Pancreas (tissue), 10 donors: Measurements from ENCODE around the gene NARF. TPM values are rescaled to one million over a fixed set of nuclear protein-coding genes. Genes with fewer than 3 reads are reported as not detected.

ENCODE experiments used
- ATAC-seq, 4 donors: fragments of 200-7000 bp; cut with Tn5 transposase; one replicate each; pipeline versions ENCODE4 v1.8.0 to v1.9.1; 2020; ENCODE audit warnings: mild to moderate bottlenecking in 4 of 4, moderate library complexity in 4 of 4
- DNase-seq, 6 donors: peaks; one replicate each; pipeline ENCODE4 v3.0.0-alpha.2; 2020
- FAIRE-seq: peaks from 2 replicates; lab custom pipeline; 2012; peaks lifted over from hg19 to GRCh38; lab: Jason Lieb, UNC
- H3K27ac ChIP-seq, 4 donors: fragments of 200-600 bp; sonication (generic); 1 replicate in 3 of 4; 2 replicates in 1 of 4; pipeline versions ENCODE4 v1.5.0 to v1.8.0; 2020
- H3K27me3 ChIP-seq, 4 donors: fragments of 200-600 bp; one replicate each; pipeline ENCODE4 v1.8.0; 2021
- H3K36me3 ChIP-seq, 3 donors: fragments of 200-600 bp; sonication (generic) in 1 of 3; one replicate each; pipeline versions ENCODE4 v1.5.0 to v1.8.0; 2020 to 2021
- H3K4me1 ChIP-seq, 3 donors: fragments of 200-600 bp; one replicate each; pipeline ENCODE4 v1.8.0; 2021
- H3K4me3 ChIP-seq, 4 donors: fragments of 200-600 bp; sonication (generic) in 2 of 4; one replicate each; pipeline versions ENCODE4 v1.5.0 to v1.8.0; 2020 to 2021
- H3K9me3 ChIP-seq, 4 donors: fragments of 200-600 bp; one replicate each; pipeline ENCODE4 v1.8.0; 2021
- WGBS, 2 donors: extraction: QIAGEN DNeasy Blood & Tissue Kit; methylation state at CpG; one replicate each; pipeline ENCODE4 v1.1.7; 2013; 5-methylcytosine and 5-hydroxymethylcytosine counted together
- intact Hi-C, 3 donors: fragments of 100-400 bp; cut with DNase I; formaldehyde crosslinking; loops; one replicate each; pipeline versions ENCODE4 v1.11.1 to v1.14.2; 2022
- polyA plus RNA-seq, 2 donors: library from polyadenylated mRNA; stranded (reverse); fragments of 200-250 nt; gene quantifications; one replicate each; pipeline ENCODE4 v1.2.3, GENCODE V29; 2013
- total RNA-seq, 6 donors: library from RNA; stranded (reverse); fragmentation: NEBNext Ultra II Directional in 4 of 6; extraction: Animal tissue kit (Norgen Biotek cat#: 25700) in 4 of 6; gene quantifications; one replicate each; pipeline versions ENCODE4 v1.2.1 to v1.2.4, GENCODE V29; 2021 to 2023
- TF ChIP-seq, protein P1 (sequence below), 4 donors: fragments of 200-600 bp; sonication (generic) in 3 of 4; IDR thresholded peaks; one replicate each; pipeline versions ENCODE4 v1.5.0 to v1.8.0; 2021; ENCODE audit warnings: antibody characterized with exemption in 4 of 4
- donor health status: healthy with polysubstance abuse.
- donor health status: DM: no; HTN: no; CAD: no; lungs with moderate emphysema.
- donor health status: DM: no; HTN: no; CAD: no.
- donor health status: control.
- donor health status: control.
- donor health status: Bipolar disorder and iron deficiency.
- donor health status: DM: yes; HTN: yes; CAD: no.
- donor health status: DM: no; HTN: no; CAD: no.
- donor health status: DM: no; HTN: no; CAD: no.
- donor health status: DM: yes; HTN: yes; CAD: no.

Gene NARF
- total and polyA plus RNA-seq, 8 donors: 21.3 to 96.9 (median 34.1) TPM

DNA sequence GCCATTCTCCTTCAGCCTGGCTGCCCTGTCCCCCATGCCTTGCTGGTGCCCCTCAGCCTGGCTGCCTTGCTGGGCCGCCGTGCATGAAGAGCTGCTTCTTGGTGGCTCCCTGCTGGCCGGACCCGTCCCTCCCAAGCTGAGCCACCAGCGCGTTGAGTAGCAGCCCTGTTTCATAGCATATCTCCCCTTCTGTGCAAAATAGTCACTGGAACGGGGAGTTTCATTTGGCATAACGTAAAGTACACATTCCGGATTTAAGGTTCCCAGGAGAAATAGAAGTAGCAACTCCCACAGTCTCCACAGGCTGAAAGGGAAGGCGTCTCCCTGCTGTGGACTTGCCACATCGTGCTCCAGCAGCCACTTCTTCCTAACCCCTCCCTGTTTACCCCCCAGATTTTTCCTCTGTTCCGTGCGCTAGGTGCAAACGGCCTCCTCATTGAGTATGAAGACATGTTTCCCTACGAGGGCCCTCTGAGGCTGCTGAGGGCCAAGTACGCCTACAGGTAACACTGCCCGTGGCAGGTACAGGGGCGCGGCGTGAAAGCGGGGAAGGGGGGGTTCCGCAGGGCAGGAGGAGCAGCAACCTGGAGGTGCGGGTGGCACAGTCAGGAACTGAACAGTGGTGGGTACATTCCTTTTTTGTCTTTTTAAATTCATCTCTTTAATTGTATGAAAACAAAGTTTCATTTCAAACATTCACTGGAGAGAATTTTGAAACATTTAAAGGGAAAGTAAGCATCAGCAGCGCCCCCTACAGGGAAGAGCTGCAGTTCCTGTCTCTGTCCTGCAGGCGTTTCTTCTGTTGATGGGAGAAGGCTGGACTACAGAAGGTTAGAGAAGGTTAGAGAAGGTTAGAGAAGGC lies 34.3 kb upstream of the NARF start:
- ATAC-seq: peak in 2 of 4 donors; percentile 52 to 64
- DNase-seq: no peak
- Histone ChIP-seq H3K9me3 (no peaks in the 10 kb centered on the region), H3K27me3 (no peaks in the 10 kb centered on the region), H3K27ac (no peak overlapping the region), H3K36me3 (no peaks in the 10 kb centered on the region), H3K4me1 (peaks cover 0 to 6% (median 3%) of the 10 kb centered on the region in 3 donors), H3K4me3 (no peak overlapping the region)
- FAIRE-seq: no peak
- WGBS, 2 donors: 86 to 88% methylated on average over 25 of the region's 25 CpGs
- TF ChIP-seq, protein P1, sequence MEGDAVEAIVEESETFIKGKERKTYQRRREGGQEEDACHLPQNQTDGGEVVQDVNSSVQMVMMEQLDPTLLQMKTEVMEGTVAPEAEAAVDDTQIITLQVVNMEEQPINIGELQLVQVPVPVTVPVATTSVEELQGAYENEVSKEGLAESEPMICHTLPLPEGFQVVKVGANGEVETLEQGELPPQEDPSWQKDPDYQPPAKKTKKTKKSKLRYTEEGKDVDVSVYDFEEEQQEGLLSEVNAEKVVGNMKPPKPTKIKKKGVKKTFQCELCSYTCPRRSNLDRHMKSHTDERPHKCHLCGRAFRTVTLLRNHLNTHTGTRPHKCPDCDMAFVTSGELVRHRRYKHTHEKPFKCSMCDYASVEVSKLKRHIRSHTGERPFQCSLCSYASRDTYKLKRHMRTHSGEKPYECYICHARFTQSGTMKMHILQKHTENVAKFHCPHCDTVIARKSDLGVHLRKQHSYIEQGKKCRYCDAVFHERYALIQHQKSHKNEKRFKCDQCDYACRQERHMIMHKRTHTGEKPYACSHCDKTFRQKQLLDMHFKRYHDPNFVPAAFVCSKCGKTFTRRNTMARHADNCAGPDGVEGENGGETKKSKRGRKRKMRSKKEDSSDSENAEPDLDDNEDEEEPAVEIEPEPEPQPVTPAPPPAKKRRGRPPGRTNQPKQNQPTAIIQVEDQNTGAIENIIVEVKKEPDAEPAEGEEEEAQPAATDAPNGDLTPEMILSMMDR (IDR thresholded peaks at IDR 0.05): peak in 3 of 4 donors; percentile 14 to 49 (median 43)
- intact Hi-C loops: no loop called here

DNA sequence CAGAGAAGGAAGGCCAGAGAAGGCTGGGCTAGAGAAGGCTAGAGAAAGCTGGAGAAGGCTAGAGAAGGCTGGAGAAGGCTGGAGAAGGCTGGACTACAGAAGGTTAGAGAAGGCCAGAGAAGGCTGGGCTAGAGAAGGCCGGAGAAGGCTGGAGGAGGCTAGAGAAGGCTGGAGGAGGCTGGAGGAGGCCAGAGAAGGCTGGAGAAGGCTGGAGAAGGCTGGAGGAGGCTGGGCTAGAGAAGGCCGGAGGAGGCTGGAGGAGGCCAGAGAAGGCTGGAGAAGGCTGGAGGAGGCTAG lies 33.7 kb upstream of the NARF start:
- Histone ChIP-seq H3K9me3 (no peaks in the 10 kb centered on the region), H3K4me1 (no peaks in the 10 kb centered on the region), H3K27me3 (no peaks in the 10 kb centered on the region), H3K4me3 (no peak overlapping the region), H3K36me3 (no peaks in the 10 kb centered on the region), H3K27ac (no peak overlapping the region)
- TF ChIP-seq, protein P1 (IDR thresholded peaks at IDR 0.05): no peak
- intact Hi-C loops: no loop called here
- no peak for ATAC-seq
- WGBS, 2 donors: 95 to 100% methylated on average over 2 of the region's 2 CpGs
- no peak for FAIRE-seq
- DNase-seq: no peak

- DNase-seq: peak in 1 of 6 donors; percentile 28
- WGBS, 2 donors: 96 to 98% methylated on average over 3 of the region's 3 CpGs
Observed at GRCh38 chr17:82428546-82428945, 30.0 kb upstream of the NARF start.

DNA sequence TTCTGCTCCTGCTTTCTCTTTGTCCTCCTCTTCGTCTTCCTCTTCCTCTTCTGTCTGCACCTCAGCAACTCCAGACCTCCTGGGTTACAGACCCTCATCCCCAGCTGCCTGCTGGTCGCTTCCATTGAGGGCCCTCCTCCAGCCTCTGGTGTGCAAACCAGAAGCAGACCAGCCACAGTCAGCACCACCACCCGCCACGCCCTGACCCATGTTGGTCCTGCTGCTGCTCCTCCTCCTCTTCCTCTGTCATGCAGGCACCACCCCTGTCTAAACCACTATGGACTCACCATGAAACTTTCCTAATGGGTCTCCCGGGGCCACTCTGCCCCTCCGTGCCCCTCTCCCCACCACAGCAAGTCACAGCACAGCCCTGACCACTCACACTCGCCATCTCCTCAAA lies 28.7 kb upstream of the NARF start:
- no peaks in the 10 kb centered on the region for H3K4me1 ChIP-seq
- H3K27ac ChIP-seq: no peak overlapping the region
- no peaks in the 10 kb centered on the region for H3K36me3 ChIP-seq
- ATAC-seq: no peak
- no peak for FAIRE-seq
- no peaks in the 10 kb centered on the region for H3K9me3 ChIP-seq
- TF ChIP-seq, protein P1 (IDR thresholded peaks at IDR 0.05): no peak
- H3K27me3 ChIP-seq: no peaks in the 10 kb centered on the region
- H3K4me3 ChIP-seq: no peak overlapping the region
- intact Hi-C loops: no loop called here
- WGBS, 2 donors: 82 to 85% methylated on average over 7 of the region's 7 CpGs
- DNase-seq: peak in 1 of 6 donors; percentile 30

More at GRCh38 chr17:82428546-82428945, 30.0 kb upstream of the NARF start:
- H3K4me1 ChIP-seq: no peaks in the 10 kb centered on the region
- TF ChIP-seq, protein P1 (IDR thresholded peaks at IDR 0.05): no peak
- no peak overlapping the region for H3K27ac ChIP-seq
- intact Hi-C loops: no loop called here
- no peaks in the 10 kb centered on the region for H3K9me3 ChIP-seq
- ATAC-seq (no peak), FAIRE-seq (no peak)
- H3K27me3 ChIP-seq: no peaks in the 10 kb centered on the region
- H3K36me3 ChIP-seq: no peaks in the 10 kb centered on the region
- H3K4me3 ChIP-seq: no peak overlapping the region

DNA sequence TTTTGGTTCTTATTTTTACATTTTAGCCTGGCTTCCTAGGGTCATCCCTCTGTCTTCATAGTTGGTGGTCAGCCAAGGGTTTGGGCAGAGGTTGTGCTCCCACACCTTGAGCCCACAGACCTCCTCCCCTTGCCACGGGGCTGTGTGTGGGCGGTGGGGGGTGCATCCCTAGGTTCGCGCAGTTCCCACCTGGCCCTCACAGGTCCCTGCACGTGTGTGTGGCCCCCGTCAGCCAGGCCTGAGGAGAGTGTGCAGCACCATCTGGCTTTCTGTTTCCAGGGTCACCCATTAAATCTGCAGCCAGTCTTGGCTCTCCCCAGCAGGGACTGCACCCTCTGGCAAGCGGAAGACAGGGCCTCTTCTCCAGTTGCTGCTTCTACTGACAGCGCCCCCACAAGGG lies 26.5 kb upstream of the NARF start:
- Histone ChIP-seq H3K27ac (no peak overlapping the region), H3K36me3 (no peaks in the 10 kb centered on the region), H3K27me3 (no peaks in the 10 kb centered on the region), H3K4me3 (no peak overlapping the region), H3K9me3 (no peaks in the 10 kb centered on the region), H3K4me1 (peaks cover 5 to 10% (median 9%) of the 10 kb centered on the region in 3 donors)
- FAIRE-seq: no peak
- intact Hi-C loops: no loop called here
- WGBS, 2 donors: 84 to 91% methylated on average over 8 of the region's 8 CpGs
- DNase-seq: peak in 1 of 6 donors; percentile 35
- ATAC-seq: no peak
- TF ChIP-seq, protein P1 (IDR thresholded peaks at IDR 0.05): no peak
